OCI-LY3 (cell line): ENCODE data around the gene EIF2AK3.

Experiments
- EZH2phosphoT487 ChIP-seq: fragments of 200-600 bp; shearing (Covaris generic); IDR thresholded peaks from 2 replicates; pipeline ENCODE4 v1.6.1; 2018; ENCODE audit warnings: antibody characterized with exemption, mixed run types, low read depth
- TF ChIP-seq, protein P1 (sequence below): fragments of 200-600, 300-600 bp; sonication (generic); IDR thresholded peaks from 2 replicates; pipeline ENCODE4 v1.5.1; 2014; ENCODE audit warnings: antibody characterized with exemption, low read length, low read depth

DNA sequence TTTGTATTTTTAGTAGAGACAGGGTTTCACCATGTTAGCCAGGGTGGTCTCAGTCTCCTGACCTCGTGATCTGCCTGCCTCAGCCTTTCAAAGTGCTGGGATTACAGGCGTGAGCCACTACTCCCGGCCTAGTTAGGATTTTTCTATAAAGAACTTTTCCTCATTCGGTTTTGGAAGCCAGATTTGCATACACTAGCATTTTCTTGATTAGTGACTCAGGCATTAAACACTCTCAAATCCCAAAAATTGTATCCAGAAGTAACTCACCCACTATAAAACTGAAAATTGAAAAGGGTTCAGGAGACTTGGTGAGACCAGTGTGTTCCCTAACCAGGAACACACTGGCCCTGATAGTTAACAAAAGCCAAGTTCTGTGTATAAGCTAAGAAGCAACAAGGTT is 25.2 kb downstream of the EIF2AK3 start:
- TF ChIP-seq, protein P1, sequence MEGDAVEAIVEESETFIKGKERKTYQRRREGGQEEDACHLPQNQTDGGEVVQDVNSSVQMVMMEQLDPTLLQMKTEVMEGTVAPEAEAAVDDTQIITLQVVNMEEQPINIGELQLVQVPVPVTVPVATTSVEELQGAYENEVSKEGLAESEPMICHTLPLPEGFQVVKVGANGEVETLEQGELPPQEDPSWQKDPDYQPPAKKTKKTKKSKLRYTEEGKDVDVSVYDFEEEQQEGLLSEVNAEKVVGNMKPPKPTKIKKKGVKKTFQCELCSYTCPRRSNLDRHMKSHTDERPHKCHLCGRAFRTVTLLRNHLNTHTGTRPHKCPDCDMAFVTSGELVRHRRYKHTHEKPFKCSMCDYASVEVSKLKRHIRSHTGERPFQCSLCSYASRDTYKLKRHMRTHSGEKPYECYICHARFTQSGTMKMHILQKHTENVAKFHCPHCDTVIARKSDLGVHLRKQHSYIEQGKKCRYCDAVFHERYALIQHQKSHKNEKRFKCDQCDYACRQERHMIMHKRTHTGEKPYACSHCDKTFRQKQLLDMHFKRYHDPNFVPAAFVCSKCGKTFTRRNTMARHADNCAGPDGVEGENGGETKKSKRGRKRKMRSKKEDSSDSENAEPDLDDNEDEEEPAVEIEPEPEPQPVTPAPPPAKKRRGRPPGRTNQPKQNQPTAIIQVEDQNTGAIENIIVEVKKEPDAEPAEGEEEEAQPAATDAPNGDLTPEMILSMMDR: no peak
- no peak for TF ChIP-seq EZH2phosphoT487
